D721Med (cell line): ENCODE data around the gene ASS1.

Source experiments
- DNase-seq: peaks from one replicate; pipeline ENCODE4 v3.0.0; 2011; ENCODE audit warnings: low spot score; ENCODE audit not compliant: insufficient read length
- FAIRE-seq: peaks from 2 replicates; lab custom pipeline; 2011; peaks lifted over from hg19 to GRCh38; lab: Jason Lieb, UNC
- CTCF ChIP-seq: IDR thresholded peaks from 2 replicates; pipeline ENCODE4 v1.5.1; 2012; ENCODE audit warnings: mild to moderate bottlenecking, control low read depth; ENCODE audit not compliant: insufficient read depth; ENCODE audit errors: missing control alignments

Gene ASS1

GRCh38 chr9:130470269-130470668 lies 25.5 kb downstream of the ASS1 start:
- FAIRE-seq (no peak), DNase-seq (no peak)
- TF ChIP-seq CTCF, result no peak

- FAIRE-seq, result no peak
- no peak for TF ChIP-seq CTCF
- DNase-seq, result no peak
These were observed 26.2 kb downstream of the ASS1 start for GRCh38 chr9:130470950-130471349.

DNA sequence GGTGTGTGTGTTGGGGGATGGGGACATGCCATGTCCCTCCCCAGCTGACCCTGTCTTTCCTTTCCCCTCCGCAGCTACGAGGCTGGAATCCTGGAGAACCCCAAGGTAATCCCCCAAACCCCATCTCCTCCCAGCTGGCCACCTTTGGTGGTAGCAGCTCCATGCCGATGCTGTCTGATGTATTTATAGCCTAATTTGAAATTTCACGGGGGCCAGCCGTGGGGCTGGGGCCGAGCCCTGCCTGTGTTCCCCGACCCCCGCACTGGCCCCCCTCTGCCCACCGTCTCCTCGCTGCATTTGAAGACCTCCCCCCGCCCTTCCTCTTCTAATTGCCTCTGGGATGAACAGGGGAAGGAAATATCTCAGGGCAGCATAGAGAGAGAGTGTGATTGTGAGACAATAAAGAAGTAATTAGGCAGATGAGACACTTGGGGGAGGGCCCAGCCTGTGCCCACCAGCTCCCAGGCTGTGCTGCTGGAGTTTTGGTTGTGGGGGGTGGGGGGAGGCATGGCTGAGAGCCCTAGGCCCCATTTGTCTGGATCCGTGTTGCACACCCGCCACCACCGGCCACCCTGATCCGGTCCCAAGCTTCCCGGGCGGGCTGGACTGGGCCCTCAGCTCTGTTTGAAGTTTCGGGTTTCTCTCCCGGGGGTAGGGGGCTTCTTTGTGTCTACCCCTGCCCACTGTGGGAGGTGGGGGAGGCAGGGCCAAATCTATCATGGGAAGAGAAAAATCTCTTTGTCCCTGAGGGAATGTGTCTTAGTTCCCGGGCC lies 26.8 kb downstream of the ASS1 start:
- no peak for FAIRE-seq
- no peak for TF ChIP-seq CTCF
- no peak for DNase-seq

- no peak for DNase-seq
- FAIRE-seq, result no peak
These were observed 27.5 kb downstream of the ASS1 start for GRCh38 chr9:130472184-130472705.

DNA sequence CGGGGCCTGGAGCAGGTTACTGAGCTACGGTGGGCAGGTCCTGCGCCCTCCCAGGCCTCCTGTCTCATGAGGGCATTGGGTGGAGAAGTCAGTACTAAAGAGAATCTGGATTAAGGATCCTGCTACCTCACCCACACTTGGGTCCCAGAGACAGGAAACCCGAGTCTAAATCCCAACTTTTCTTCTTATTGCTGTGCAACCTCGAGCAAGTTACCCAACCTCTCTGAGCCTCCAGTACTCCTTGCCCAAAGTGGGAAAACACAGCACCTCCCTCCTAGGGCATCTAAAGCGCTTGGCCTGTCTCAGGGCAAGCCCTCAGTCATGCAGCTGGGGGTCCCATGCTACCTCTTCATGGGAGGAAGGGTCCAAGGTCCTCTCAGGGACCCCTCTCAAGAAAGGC lies 28.2 kb downstream of the ASS1 start:
- no peak for TF ChIP-seq CTCF

More at GRCh38 chr9:130472184-130472705, 27.5 kb downstream of the ASS1 start:
- TF ChIP-seq CTCF, result no peak

DNA sequence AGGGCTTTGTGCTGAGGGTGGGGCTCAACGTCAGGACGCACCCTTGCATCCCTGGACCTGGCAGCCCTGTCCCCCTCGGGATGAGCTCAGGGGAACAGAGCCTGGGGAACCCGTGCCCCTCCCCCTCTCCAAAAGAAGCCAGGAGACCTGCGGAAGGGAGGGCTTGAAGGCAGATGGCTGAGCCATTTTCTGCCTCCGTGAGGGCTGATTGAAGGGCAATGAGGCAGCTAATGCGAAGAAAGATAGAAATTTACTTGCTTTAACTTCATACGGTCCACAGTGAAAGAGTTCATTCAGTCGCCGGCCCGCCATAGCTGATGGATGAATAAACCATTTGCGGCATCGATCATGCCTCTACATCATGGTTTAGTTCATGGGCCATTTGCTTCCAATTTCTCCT lies 28.8 kb downstream of the ASS1 start:
- no peak for FAIRE-seq
- no peak for DNase-seq
- TF ChIP-seq CTCF, result no peak

More for the DNA sequence above, 28.2 kb downstream of the ASS1 start:
- FAIRE-seq (no peak), DNase-seq (no peak)

DNA sequence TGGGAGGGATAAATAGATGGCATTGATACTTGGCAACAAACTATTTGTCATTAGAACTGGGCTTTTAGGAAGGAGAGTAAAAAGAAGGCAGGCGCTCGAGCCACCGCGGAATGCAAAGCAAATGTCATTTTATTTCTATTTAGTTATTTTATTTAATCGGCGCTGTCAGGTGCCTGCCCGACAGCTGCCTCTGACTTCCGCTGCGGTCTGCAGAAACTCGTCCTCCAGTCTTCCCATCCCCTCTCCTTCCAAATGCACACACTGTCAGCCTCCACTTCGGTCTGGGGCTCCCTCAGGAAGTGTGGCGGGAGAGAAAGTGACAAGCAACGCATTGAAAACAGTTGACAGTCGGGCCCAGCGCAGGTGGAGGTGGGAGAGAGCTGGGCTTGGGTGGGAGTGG lies 29.3 kb downstream of the ASS1 start:
- no peak for DNase-seq
- FAIRE-seq, result no peak
- no peak for TF ChIP-seq CTCF
